ENCODE results near the gene BRINP1.

- TF ChIP-seq CTCF (IDR thresholded peaks at IDR 0.05) (no peak), EZH2 (IDR thresholded peaks at IDR 0.05; ENCODE audit: borderline replicate concordance, insufficient read depth, low read depth, low read length, poor library complexity, severe bottlenecking) (no peak)
Observed at GRCh38 chr9:119252671-119253299, 116.5 kb downstream of the BRINP1 start.
